ENCODE data around the gene NCAPG.
"Not testable (repeated sequence)": the region's sequence is repeated elsewhere in the genome, so short reads cannot be mapped to it uniquely, and the experiment has no call there.

Gene NCAPG

GRCh38 chr4:17805580-17806155 lies 5.1 kb upstream of the NCAPG start:
- no peak for DNase-seq

GRCh38 chr4:17807446-17807845 lies 3.3 kb upstream of the NCAPG start:
- peak; percentile 34 for DNase-seq

DNA sequence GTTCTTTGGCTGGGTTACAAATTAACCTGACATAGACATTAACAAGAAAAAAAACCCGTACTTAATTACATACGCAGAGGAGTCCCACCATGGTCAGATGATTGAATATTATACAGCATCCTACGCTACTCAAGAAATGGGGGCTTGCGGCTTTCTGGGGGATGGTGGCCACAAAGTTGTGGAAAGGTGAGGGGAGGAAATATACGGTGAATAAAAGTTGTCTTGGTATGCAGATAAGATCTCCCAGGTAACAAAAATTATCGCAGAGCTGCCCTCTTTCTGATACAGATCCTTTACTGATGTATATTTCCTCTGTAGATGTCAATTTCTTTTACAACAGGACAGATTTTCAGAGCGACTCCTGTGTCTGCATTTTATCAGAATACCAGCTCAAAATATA lies 1.1 kb upstream of the NCAPG start:
- DNase-seq, result no peak

DNA sequence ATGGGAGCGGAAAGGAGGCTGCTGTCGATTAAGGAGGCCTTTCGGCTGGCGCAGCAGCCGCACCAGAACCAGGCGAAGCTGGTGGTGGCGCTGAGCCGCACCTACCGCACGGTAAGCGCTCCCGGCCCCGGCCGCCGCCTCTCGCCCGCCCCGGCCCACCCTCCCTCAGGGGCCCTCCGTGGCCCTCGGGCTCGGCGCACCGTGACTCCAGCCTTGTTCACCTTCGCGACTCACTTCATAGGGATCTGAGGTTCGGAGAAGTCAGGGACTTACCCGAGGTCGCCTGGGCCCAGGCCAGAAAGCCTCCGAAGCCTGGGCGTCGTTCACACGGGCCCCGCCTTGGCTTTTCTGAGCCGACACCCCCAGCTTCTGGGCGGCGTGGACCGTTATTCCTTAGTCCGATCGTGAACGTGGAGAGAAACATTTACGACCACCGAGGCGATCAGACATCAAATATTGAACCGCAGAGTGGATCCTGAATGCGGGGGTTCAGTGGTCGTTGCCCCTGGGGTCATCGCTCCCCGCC lies 362 bp downstream of the NCAPG start:
- no peak for DNase-seq

- DNase-seq, result no peak
Observed at GRCh38 chr4:17812125-17812524, 1.3 kb downstream of the NCAPG start.

- DNase-seq, result no peak
Observed at GRCh38 chr4:17812801-17813200, 2.0 kb downstream of the NCAPG start.

- DNase-seq, result peak; percentile 65
Observed at GRCh38 chr4:17814140-17814539, 3.4 kb downstream of the NCAPG start.

GRCh38 chr4:17816142-17816541 lies 5.4 kb downstream of the NCAPG start:
- no peak for DNase-seq

DNA sequence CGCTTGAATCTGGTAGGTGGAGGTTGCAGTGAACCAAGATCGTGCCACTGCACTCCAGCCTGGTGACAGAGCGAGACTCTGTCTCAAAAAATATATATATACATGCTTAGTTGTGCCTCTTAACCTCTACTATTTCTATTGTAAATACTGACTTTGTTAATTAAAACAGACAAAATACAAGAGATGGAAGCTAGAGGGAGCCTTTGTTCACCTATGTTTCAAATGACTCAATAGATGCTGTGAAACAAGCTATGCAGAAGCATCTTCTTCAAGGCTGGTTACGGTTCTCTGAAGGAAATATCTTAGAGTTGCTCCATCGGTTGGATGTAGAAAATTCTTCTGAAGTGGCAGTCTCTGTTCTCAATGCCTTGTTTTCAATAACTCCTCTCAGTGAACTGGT lies 6.2 kb downstream of the NCAPG start:
- DNase-seq, result peak; percentile 56

DNA sequence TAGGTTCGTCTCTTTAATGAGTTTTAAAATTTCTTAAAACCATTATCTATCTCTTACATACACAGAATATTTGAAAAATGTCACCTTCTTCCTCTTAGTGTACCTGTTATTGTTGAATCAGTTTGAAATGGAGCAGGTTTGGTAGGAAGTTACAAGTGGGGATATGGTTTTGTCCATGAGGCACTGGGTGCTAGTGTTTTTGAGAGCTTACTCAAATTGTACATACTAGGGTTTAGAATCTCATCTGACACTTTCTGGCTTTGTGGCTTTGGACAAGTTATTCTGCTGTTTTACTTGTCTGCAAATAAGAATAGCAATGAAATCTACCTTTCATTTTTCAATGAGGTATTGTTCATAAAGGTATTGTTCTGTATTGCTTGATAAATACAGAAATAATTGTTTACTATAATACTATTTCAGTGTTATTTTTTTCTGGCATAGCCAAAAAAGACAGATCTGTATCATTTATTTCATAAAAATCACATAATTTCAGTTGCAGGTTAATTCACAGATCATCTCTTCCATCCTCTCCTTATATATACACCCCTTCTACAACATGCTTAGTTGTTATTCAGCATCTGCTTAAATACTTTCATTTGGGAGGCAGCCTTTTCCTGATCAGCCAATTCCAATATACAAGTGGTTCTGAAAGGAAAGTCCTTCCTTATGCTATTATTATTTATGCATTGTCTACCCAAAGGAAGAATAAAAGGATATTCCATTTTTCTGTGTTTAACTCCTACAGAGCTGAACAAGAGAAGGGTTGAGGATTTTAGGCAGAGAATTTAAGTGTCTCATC lies 13.3 kb downstream of the NCAPG start:
- no peak for DNase-seq

- peak; percentile 58 for DNase-seq
Observed at GRCh38 chr4:17846266-17846665, 35.5 kb downstream of the NCAPG start.

GRCh38 chr4:17850295-17850694 lies 39.5 kb downstream of the NCAPG start:
- not testable (repeated sequence) for DNase-seq

GRCh38 chr4:17851959-17852358 lies 41.2 kb downstream of the NCAPG start:
- no peak for DNase-seq

DNA sequence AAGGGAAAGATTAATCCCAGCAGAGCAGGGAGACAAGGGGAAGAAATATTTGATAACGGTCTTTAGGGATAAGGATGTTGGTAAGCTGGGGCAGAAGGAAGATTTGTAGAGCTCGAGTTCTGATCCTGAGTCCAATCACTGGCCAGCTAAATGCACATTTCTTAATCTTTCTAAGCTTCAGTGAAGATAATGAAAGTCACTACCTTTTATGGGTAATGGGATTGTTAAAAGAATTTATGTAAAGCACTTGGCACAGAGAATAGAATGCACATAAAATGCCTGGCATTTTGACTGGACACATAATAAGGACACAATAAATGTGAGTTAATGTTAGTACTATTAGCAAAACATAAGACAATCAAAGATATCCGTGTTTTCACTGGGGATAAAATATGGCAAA lies 43.3 kb downstream of the NCAPG start:
- DNase-seq, result peak; percentile 4

DNA sequence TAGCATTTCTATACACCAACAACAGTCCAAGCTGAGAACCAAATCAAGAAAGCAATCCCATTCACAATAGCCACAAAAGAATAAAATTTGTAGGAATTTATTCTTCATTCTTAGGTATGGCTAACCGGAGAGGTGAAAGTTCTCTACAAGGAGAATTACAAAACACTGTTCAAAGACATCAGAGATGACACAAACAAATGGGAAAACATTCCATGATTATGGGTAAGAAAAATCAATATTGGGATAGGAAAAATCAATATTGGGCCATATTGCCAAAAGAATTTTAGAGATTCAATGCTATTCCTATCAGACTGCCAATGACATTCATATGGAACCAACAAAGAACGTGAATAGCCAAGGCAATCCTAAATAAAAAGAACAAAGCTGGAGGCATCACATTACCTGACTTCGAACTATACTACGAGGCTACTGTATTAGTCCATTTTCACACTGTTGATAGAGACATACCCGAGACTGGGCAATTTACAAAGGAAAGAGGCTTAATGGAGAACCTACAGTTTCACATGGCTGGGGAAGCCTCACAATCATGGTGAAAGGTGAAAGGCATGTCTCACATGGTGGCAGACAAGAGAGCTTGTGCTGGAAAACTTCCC lies 49.1 kb downstream of the NCAPG start:
- DNase-seq, result no peak

DNA sequence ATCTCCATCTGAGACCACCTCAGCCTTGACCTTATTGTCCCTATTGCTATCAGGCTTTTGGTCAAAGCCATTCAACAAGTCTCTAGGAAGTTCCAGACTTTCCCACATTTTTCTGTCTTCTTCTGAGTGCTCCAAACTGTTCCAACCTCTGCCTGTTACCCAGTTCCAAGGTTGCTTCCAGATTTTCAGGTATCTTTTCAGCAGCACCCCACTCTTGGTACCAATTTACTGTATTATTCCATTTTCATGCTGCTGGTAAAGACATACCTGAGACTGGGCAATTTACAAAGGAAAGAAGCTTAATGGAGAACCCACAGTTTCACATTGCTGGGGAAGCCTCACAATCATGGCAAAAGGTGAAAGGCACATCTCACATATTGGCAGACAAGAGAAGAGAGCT lies 51.1 kb downstream of the NCAPG start:
- not testable (repeated sequence) for DNase-seq

GRCh38 chr4:17865866-17866363 lies 55.1 kb downstream of the NCAPG start:
- no peak for DNase-seq

- no peak for DNase-seq
Observed at GRCh38 chr4:17866810-17867209, 56.0 kb downstream of the NCAPG start.

DNA sequence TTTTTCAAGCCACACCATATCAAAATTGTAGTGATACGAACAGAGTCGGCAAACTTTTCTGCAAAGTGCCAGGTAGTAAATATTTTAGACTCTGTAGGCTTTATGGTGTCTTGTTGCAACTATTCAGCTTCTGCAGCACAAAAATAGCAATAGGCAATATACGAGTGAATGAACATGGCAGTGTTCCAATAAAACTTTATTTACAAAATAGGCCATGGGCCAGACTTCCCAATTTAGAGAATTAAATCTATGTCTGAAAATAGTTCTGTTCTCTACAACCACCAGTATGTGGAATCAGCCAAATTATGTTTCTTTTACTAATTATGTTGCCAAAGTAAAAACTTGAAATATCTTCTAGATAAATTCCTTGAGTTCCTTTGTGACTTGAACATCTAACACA lies 56.5 kb downstream of the NCAPG start:
- DNase-seq, result no peak

DNA sequence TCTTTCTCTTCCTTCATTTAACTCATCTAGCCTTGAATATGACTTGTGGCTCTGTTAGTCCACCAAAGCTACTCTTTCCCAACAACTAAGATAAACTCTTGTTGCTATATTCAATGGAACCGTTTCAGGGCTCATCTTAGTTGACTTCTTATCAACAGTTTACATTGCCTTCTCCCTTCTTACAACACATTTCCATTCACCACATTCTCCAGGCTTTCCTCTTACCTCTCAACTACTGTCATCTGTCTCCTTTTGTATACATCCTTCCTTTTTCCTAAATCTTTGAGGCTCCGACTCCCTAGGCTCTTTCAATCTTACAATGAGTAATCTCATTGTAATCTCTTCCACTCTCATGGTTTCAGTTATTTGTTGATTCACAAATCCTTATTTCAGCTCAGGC lies 58.5 kb downstream of the NCAPG start:
- DNase-seq, result no peak

DNA sequence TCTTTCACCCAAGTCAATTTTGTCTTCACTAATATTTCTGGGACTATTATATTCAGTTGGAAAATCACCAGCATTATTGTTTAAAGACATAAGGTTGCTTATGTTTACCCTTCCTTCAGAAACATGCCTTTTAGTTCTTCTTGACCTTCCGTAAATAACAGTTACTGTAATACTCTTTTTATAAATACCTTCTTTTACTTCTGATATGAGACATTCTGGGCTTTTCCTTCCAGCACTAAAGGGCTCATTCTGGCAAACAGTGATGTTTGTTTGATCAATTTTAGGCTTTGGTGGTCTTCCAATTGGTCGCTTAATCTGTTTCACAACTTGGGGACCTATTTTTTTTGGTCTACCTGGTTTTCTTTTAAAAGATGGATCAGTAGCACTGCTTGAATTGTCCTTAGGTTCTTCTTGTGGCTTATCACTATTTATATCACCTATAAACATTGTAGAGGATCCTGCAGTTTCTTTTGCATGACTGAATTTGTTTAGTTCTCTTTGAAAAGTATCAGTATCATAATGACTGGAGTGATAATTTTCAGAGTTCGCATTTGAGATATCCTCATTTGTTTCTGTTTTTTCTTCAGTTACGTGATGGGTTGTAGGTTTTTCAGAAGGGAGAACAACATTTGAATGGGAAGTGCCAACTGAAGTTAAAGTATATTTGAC lies 64.8 kb downstream of the NCAPG start:
- no peak for DNase-seq

- no peak for DNase-seq
Observed at GRCh38 chr4:17876943-17877342, 66.2 kb downstream of the NCAPG start.

DNA sequence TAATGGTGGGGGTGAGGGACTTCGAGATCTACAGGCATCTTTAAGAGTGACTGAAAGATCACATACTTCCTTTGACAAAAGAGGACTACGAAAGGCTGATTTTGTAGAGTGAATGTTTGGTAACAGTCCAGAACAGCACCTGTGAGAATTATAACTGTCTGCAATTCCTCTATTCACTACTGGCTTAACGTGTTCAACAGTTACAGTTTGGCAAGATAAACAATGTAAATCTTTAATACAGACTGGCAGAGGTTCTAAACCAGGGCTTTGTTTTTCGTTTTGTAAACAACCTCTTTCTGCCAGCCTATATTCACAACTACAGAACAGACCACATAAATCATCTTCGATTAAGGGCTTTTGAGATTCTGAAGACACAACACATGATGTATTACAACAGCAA lies 66.9 kb downstream of the NCAPG start:
- DNase-seq, result no peak

Data from EL (cell line).